HepG2 (cell line): ENCODE measurements around the gene SIMC1. TPM values are rescaled to one million over a fixed set of nuclear protein-coding genes. Genes with fewer than 3 reads are reported as not detected.

ENCODE experiments used
- ATAC-seq: fragments of 200-7000 bp; cut with Tn5 transposase; 3 replicates; pipeline ENCODE4 v1.9.1; 2020; ENCODE audit warnings: mild to moderate bottlenecking, moderate library complexity
- BruUV-seq: library from RNA; stranded (reverse); fragments of 400-500 nt; replicated peaks from 2 replicates; lab custom pipeline; 2021; lab: Mats Ljungman, UMichigan
- CTCF ChIA-PET: fragments of 300-600 bp; formaldehyde crosslinking; extraction: SDS; loops from one replicate; lab custom pipeline; 2021; ENCODE audit warnings: low total read pairs, inconsistent platforms, low intra/inter-chr PET ratio; lab: Yijun Ruan, JAX
- POLR2A ChIA-PET: fragments of 350-600 bp; sonication (Branson Sonifier 250); formaldehyde crosslinking; loops from one replicate; lab custom pipeline; 2020; ENCODE audit warnings: antibody characterized with exemption, inconsistent platforms; lab: Yijun Ruan, JAX
- DNase-seq: peaks from one replicate; pipeline ENCODE4 v3.0.0-alpha.2; 2015; ENCODE audit warnings: low spot score
- FAIRE-seq: peaks from 3 replicates; lab custom pipeline; 2011; peaks lifted over from hg19 to GRCh38; lab: Jason Lieb, UNC
- H2AFZ ChIP-seq: one replicate; pipeline ENCODE4 v1.6.1; 2011; ENCODE audit warnings: low read length, inconsistent platforms
- H3K27ac ChIP-seq: fragments of 300-600 bp; 3 replicates; pipeline ENCODE4 v1.8.0; 2011; ENCODE audit warnings: mixed run types, mild to moderate bottlenecking, mixed read lengths, low read length, inconsistent platforms; ENCODE audit not compliant: insufficient read depth; ENCODE audit errors: extremely low read length
- H3K27me3 ChIP-seq, 2 experiments: fragments of 200-600 bp in 1 of 2; 2 replicates in 1 of 2; 3 replicates in 1 of 2; pipeline versions ENCODE4 v1.6.0 to v1.8.0; 2011; ENCODE audit warnings: low read length in 2 of 2, mild to moderate bottlenecking in 2 of 2, moderate library complexity in 2 of 2, inconsistent platforms in 1 of 2; ENCODE audit not compliant: insufficient read depth in 2 of 2, control insufficient read depth in 1 of 2
- H3K36me3 ChIP-seq, 2 experiments: fragments of 200-600 bp in 1 of 2; replicated peaks in 1 of 2; 2 replicates in 1 of 2; 3 replicates in 1 of 2; pipeline versions ENCODE4 v1.5.1 to v1.8.0; 2011; ENCODE audit warnings: low read length in 2 of 2, inconsistent platforms in 1 of 2; ENCODE audit not compliant: insufficient read depth in 2 of 2, control insufficient read depth in 1 of 2
- H3K4me1 ChIP-seq: 2 replicates; pipeline ENCODE4 v1.5.1; 2012; ENCODE audit warnings: low read length, inconsistent platforms; ENCODE audit not compliant: insufficient read depth
- H3K4me2 ChIP-seq: 2 replicates; pipeline ENCODE4 v1.6.0; 2011; ENCODE audit warnings: low read depth, low read length, inconsistent platforms
- H3K4me3 ChIP-seq, 3 experiments: fragments of 200-600 bp in 1 of 3; sonication (generic), shearing (Covaris generic) in 1 of 3; replicated peaks in 1 of 3; 2 replicates each; pipeline ENCODE4 v1.5.1; 2011 to 2016; ENCODE audit warnings: low read length in 3 of 3, inconsistent platforms in 2 of 3, low read depth in 2 of 3, mild to moderate bottlenecking in 2 of 3, control low read depth in 1 of 3, mixed read lengths in 1 of 3; ENCODE audit not compliant: insufficient read depth in 1 of 3
- H3K79me2 ChIP-seq: one replicate; pipeline ENCODE4 v1.6.1; 2011; ENCODE audit warnings: low read length, inconsistent platforms; ENCODE audit not compliant: insufficient read depth
- H3K9ac ChIP-seq: 2 replicates; pipeline ENCODE4 v1.6.0; 2011; ENCODE audit warnings: mild to moderate bottlenecking, low read depth, low read length, inconsistent platforms; ENCODE audit not compliant: insufficient read depth
- H3K9me3 ChIP-seq: 2 replicates; pipeline ENCODE4 v1.5.1; 2012; ENCODE audit warnings: mild to moderate bottlenecking, low read length
- H4K20me1 ChIP-seq: 2 replicates; pipeline ENCODE4 v1.6.0; 2011; ENCODE audit warnings: inconsistent platforms, mild to moderate bottlenecking, low read length, moderate library complexity; ENCODE audit not compliant: insufficient read depth
- ATF5 ChIP-seq: sonication (generic); formaldehyde crosslinking; IDR thresholded peaks from 2 replicates; pipeline ENCODE4 v1.4.0; 2020; ENCODE audit warnings: mild to moderate bottlenecking, low read depth, missing genetic modification reagents
- CEBPB ChIP-seq: IDR thresholded peaks from 2 replicates; pipeline ENCODE4 v1.6.1; 2011; ENCODE audit warnings: low read depth, low read length, improper control_type of control experiment, borderline replicate concordance
- E2F5 ChIP-seq: sonication (generic); formaldehyde crosslinking; conservative IDR thresholded peaks from 2 replicates; pipeline ENCODE4 v1.4.0; 2020; ENCODE audit warnings: missing genetic modification reagents
- IKZF4 ChIP-seq: sonication (generic); formaldehyde crosslinking; IDR thresholded peaks from 2 replicates; pipeline ENCODE4 v1.5.1; 2020; ENCODE audit warnings: borderline replicate concordance, mild to moderate bottlenecking, low read depth, missing genetic modification reagents; ENCODE audit errors: not compliant biosample characterization
- MLLT10 ChIP-seq: sonication (generic); formaldehyde crosslinking; IDR thresholded peaks from 2 replicates; pipeline ENCODE4 v1.4.0; 2020; ENCODE audit warnings: missing genetic modification reagents
- STAT6 ChIP-seq: sonication (generic); formaldehyde crosslinking; IDR thresholded peaks from 2 replicates; pipeline ENCODE4 v1.4.0; 2020; ENCODE audit warnings: missing genetic modification reagents, mild to moderate bottlenecking, borderline replicate concordance
- ZFP91 ChIP-seq: sonication (generic); formaldehyde crosslinking; IDR thresholded peaks from 2 replicates; pipeline ENCODE4 v1.9.0; 2022; ENCODE audit warnings: missing genetic modification reagents, mild to moderate bottlenecking, borderline replicate concordance
- ZGPAT ChIP-seq: IDR thresholded peaks from 2 replicates; pipeline ENCODE4 v1.6.1; 2016; ENCODE audit warnings: mild to moderate bottlenecking
- ZMYM4 ChIP-seq: sonication (generic); formaldehyde crosslinking; IDR thresholded peaks from 2 replicates; pipeline ENCODE4 v1.8.1; 2023; ENCODE audit warnings: mild to moderate bottlenecking, missing genetic modification reagents
- ZNF256 ChIP-seq: sonication (generic); formaldehyde crosslinking; conservative IDR thresholded peaks from 2 replicates; pipeline ENCODE4 v1.4.0; 2020; ENCODE audit warnings: missing genetic modification reagents
- ZNF558 ChIP-seq: sonication (generic); formaldehyde crosslinking; IDR thresholded peaks from 2 replicates; pipeline ENCODE4 v1.9.0; 2022; ENCODE audit warnings: mild to moderate bottlenecking, missing genetic modification reagents, borderline replicate concordance
- ZNF777 ChIP-seq: sonication (generic); formaldehyde crosslinking; IDR thresholded peaks from 2 replicates; pipeline ENCODE4 v1.4.0; 2020; ENCODE audit warnings: missing genetic modification reagents
- ZNF83 ChIP-seq: sonication (generic); formaldehyde crosslinking; IDR thresholded peaks from 2 replicates; pipeline ENCODE4 v1.4.0; 2020; ENCODE audit warnings: missing genetic modification reagents, mild to moderate bottlenecking, borderline replicate concordance
- WGBS: methylation state at CpG from one replicate; pipeline ENCODE4 v1.1.6; 2017; ENCODE audit warnings: low lambda C conversion rate; 5-methylcytosine and 5-hydroxymethylcytosine counted together
- in situ Hi-C: cut with HindIII; loops from 2 replicates; pipeline ENCODE4 v1.10.0; 2017; ENCODE audit warnings: low pct_unique_long_range_greater_than_20kb; ENCODE audit not compliant: extremely low pct_ligation_motif_present
- intact Hi-C: fragments of 100-400 bp; cut with micrococcal nuclease; formaldehyde crosslinking; loops from one replicate; pipeline ENCODE4 v1.10.0; 2022; ENCODE audit not compliant: unreplicated experiment
- polyA plus RNA-seq, 8 experiments: library from polyadenylated mRNA; depleted of rRNA in 3 of 8; stranded (reverse) in 7 of 8; unstranded in 1 of 8; fragments of >200 nt; fragmentation: Illumina TruSeq in 4 of 8; extraction: Trizol in 4 of 8; gene quantifications; 2 replicates each; pipeline versions ENCODE4 v1.2.1 to v1.2.3, GENCODE V29; 2011 to 2016; ENCODE audit warnings: low read depth in 4 of 8, missing spikeins in 1 of 8, mixed read lengths in 1 of 8; ENCODE audit not compliant: insufficient read depth in 1 of 8
- total RNA-seq, 5 experiments: library from RNA; depleted of rRNA; stranded (reverse); fragments of >200 nt; fragmentation: Illumina TruSeq; extraction: Trizol; gene quantifications; 2 replicates each; pipeline ENCODE4 v1.2.3, GENCODE V29; 2016; ENCODE audit warnings: low read depth in 1 of 5
- TF ChIP-seq, protein P1 (sequence below): sonication (generic); formaldehyde crosslinking; IDR thresholded peaks from 2 replicates; pipeline ENCODE4 v1.5.0; 2020; ENCODE audit warnings: missing genetic modification reagents

The SIMC1 gene
- total and polyA plus RNA-seq, 2 of the 13 experiments (the other 11 are each of a cell fraction or from before 2014, with no cell fraction given): 5.4 to 6.8 TPM

GRCh38 chr5:176352116-176352878, 114.1 kb downstream of the SIMC1 start:
- no peak overlapping the region for H3K4me3 ChIP-seq
- no peak overlapping the region for H3K4me2 ChIP-seq
- H3K9ac ChIP-seq: no peak overlapping the region
- ATAC-seq (no peak), FAIRE-seq (no peak), DNase-seq (no peak)
- peaks cover 18% of the 10 kb centered on the region for H4K20me1 ChIP-seq
- peaks cover 41 to 91% of the 10 kb centered on the region in 2 experiments for H3K36me3 ChIP-seq
- ChIA-PET POLR2A (interaction anchor here (3.3 kb wide), 1 partner anchor 9 kb away, joined by 16 read pairs; the partner anchor contains the start of gene KIAA1191), CTCF (no interaction called here)
- H3K4me1 ChIP-seq: peaks cover 11% of the 10 kb centered on the region
- no peaks in the 10 kb centered on the region for H3K27me3 ChIP-seq
- H3K9me3 ChIP-seq: no peaks in the 10 kb centered on the region
- BruUV-seq: no TSS peak
- 94% methylated on average over 5 of the region's 5 CpGs for WGBS
- peaks cover 35% of the 10 kb centered on the region for H3K79me2 ChIP-seq
- intact Hi-C loops (no loop called here), in situ Hi-C loops (no loop called here)
- H2AFZ ChIP-seq: no peak overlapping the region
- no peak overlapping the region for H3K27ac ChIP-seq
- TF ChIP-seq ZNF83 (CRISPR knock-in tag) (no peak), ZFP91 (CRISPR knock-in tag) (no peak), ZNF256 (CRISPR knock-in tag) (no peak), ZNF558 (no peak), ATF5 (CRISPR knock-in tag) (no peak), STAT6 (CRISPR knock-in tag) (no peak), ZMYM4 (CRISPR knock-in tag) (no peak), ZNF777 (CRISPR knock-in tag) (no peak), CEBPB (no peak), IKZF4 (CRISPR knock-in tag) (no peak), MLLT10 (no peak), ZGPAT (CRISPR knock-in tag) (no peak), E2F5 (CRISPR knock-in tag) (no peak)
- TF ChIP-seq, protein P1, sequence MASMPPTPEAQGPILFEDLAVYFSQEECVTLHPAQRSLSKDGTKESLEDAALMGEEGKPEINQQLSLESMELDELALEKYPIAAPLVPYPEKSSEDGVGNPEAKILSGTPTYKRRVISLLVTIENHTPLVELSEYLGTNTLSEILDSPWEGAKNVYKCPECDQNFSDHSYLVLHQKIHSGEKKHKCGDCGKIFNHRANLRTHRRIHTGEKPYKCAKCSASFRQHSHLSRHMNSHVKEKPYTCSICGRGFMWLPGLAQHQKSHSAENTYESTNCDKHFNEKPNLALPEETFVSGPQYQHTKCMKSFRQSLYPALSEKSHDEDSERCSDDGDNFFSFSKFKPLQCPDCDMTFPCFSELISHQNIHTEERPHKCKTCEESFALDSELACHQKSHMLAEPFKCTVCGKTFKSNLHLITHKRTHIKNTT: no peak
